H9 (cell line): ENCODE results near the gene HAPLN2. TPM values are rescaled to one million over a fixed set of nuclear protein-coding genes. Genes with fewer than 3 reads are reported as not detected.

Experiments
- DNase-seq: peaks from one replicate; pipeline ENCODE4 v3.0.0-alpha.2; 2017
- H2AFZ ChIP-seq: one replicate; pipeline ENCODE4 v1.6.1; 2013; ENCODE audit warnings: mild to moderate bottlenecking, low read length, control low read depth, moderate library complexity
- H2AK5ac ChIP-seq: 2 replicates; pipeline ENCODE4 v1.6.1; 2013; ENCODE audit warnings: low read length, control low read depth, mixed read lengths; ENCODE audit not compliant: insufficient read length
- H2BK120ac ChIP-seq: one replicate; pipeline ENCODE4 v1.6.1; 2013; ENCODE audit warnings: low read depth, mild to moderate bottlenecking, low read length, control low read depth, inconsistent platforms; ENCODE audit not compliant: poor library complexity, severe bottlenecking
- H2BK12ac ChIP-seq: 2 replicates; pipeline ENCODE4 v1.6.1; 2013; ENCODE audit warnings: low read length, control low read depth, mixed read lengths, low read depth; ENCODE audit not compliant: insufficient read length
- H2BK15ac ChIP-seq: 2 replicates; pipeline ENCODE4 v1.6.1; 2013; ENCODE audit warnings: low read depth, low read length, control low read depth
- H2BK20ac ChIP-seq: one replicate; pipeline ENCODE4 v1.6.1; 2013; ENCODE audit warnings: low read depth, mild to moderate bottlenecking, low read length, control low read depth, inconsistent platforms; ENCODE audit not compliant: poor library complexity, severe bottlenecking
- H2BK5ac ChIP-seq: 2 replicates; pipeline ENCODE4 v1.6.1; 2013; ENCODE audit warnings: low read length, control low read depth, mixed read lengths; ENCODE audit not compliant: insufficient read length
- H3K14ac ChIP-seq: 2 replicates; pipeline ENCODE4 v1.6.1; 2013; ENCODE audit warnings: low read length, control low read depth; ENCODE audit not compliant: insufficient read depth
- H3K18ac ChIP-seq: 2 replicates; pipeline ENCODE4 v1.6.1; 2013; ENCODE audit warnings: low read depth, mild to moderate bottlenecking, mixed read lengths, low read length, control low read depth; ENCODE audit not compliant: insufficient read length
- H3K23ac ChIP-seq: 2 replicates; pipeline ENCODE4 v1.6.1; 2013; ENCODE audit warnings: low read length, control low read depth, mixed read lengths, low read depth; ENCODE audit not compliant: insufficient read length
- H3K23me2 ChIP-seq: 2 replicates; pipeline ENCODE4 v1.6.1; 2013; ENCODE audit warnings: low read depth, mild to moderate bottlenecking, mixed read lengths, low read length, control low read depth; ENCODE audit not compliant: insufficient read length, poor library complexity, severe bottlenecking
- H3K27ac ChIP-seq: 2 replicates; pipeline ENCODE4 v1.5.1; 2013; ENCODE audit warnings: low read length, control low read depth, mixed read lengths, low read depth; ENCODE audit not compliant: insufficient read length
- H3K27me3 ChIP-seq: 2 replicates; pipeline ENCODE4 v1.6.1; 2013; ENCODE audit warnings: low read length, control low read depth, inconsistent platforms; ENCODE audit not compliant: insufficient read depth
- H3K4ac ChIP-seq: 2 replicates; pipeline ENCODE4 v1.6.1; 2013; ENCODE audit warnings: low read depth, mild to moderate bottlenecking, control low read depth, inconsistent platforms, low read length, moderate library complexity
- H3K4me1 ChIP-seq: 2 replicates; pipeline ENCODE4 v1.6.1; 2013; ENCODE audit warnings: low read length, control low read depth, inconsistent platforms; ENCODE audit not compliant: insufficient read depth
- H3K4me2 ChIP-seq: 2 replicates; pipeline ENCODE4 v1.6.1; 2013; ENCODE audit warnings: low read length, control low read depth, mixed read lengths; ENCODE audit not compliant: insufficient read length, insufficient read depth
- H3K56ac ChIP-seq: 2 replicates; pipeline ENCODE4 v1.6.1; 2013; ENCODE audit warnings: low read depth, mild to moderate bottlenecking, mixed read lengths, low read length, control low read depth; ENCODE audit not compliant: insufficient read length
- H3K79me1 ChIP-seq: 2 replicates; pipeline ENCODE4 v1.6.1; 2013; ENCODE audit warnings: low read depth, mild to moderate bottlenecking, moderate library complexity, low read length, control low read depth, inconsistent platforms; ENCODE audit not compliant: insufficient read depth, poor library complexity, severe bottlenecking
- H3K79me2 ChIP-seq: 2 replicates; pipeline ENCODE4 v1.6.1; 2013; ENCODE audit warnings: low read length, control low read depth, inconsistent platforms; ENCODE audit not compliant: insufficient read depth
- H3K9ac ChIP-seq: 2 replicates; pipeline ENCODE4 v1.6.1; 2013; ENCODE audit warnings: low read length, control low read depth, mixed read lengths; ENCODE audit not compliant: insufficient read length; ENCODE audit errors: extremely low read depth
- H3K9me3 ChIP-seq: one replicate; pipeline ENCODE4 v1.6.1; 2013; ENCODE audit warnings: low read depth, low read length, inconsistent platforms; ENCODE audit not compliant: control insufficient read depth
- H3T11ph ChIP-seq: one replicate; pipeline ENCODE4 v1.6.1; 2013; ENCODE audit warnings: mild to moderate bottlenecking, low read length, control low read depth, inconsistent platforms
- H4K20me1 ChIP-seq: one replicate; pipeline ENCODE4 v1.6.1; 2013; ENCODE audit not compliant: control insufficient read depth, insufficient read length, insufficient read depth
- H4K5ac ChIP-seq: 2 replicates; pipeline ENCODE4 v1.6.1; 2013; ENCODE audit warnings: low read depth, mild to moderate bottlenecking, mixed read lengths, low read length, control low read depth; ENCODE audit not compliant: insufficient read length
- H4K8ac ChIP-seq: replicated peaks from 2 replicates; pipeline ENCODE4 v1.6.1; 2013; ENCODE audit warnings: low read length, control low read depth, mixed read lengths, low read depth; ENCODE audit not compliant: insufficient read length
- H4K91ac ChIP-seq: 2 replicates; pipeline ENCODE4 v1.6.1; 2013; ENCODE audit warnings: low read depth, mild to moderate bottlenecking, moderate library complexity, mixed read lengths, low read length, control low read depth; ENCODE audit not compliant: insufficient read length
- H3K27ac Mint-ChIP-seq, 3 experiments: 2 replicates in 2 of 3; 3 replicates in 1 of 3; pipeline ENCODE4 v1.8.0; 2020 to 2021; ENCODE audit warnings: mixed read lengths in 3 of 3, mild to moderate bottlenecking in 1 of 3, moderate library complexity in 1 of 3
- H3K27me3 Mint-ChIP-seq: 2 replicates; pipeline ENCODE4 v1.8.0; 2021; ENCODE audit warnings: low read depth, mild to moderate bottlenecking, moderate library complexity, mixed read lengths
- H3K36me3 Mint-ChIP-seq, 3 experiments: 2 replicates in 2 of 3; 3 replicates in 1 of 3; pipeline ENCODE4 v1.8.0; 2020 to 2021; ENCODE audit warnings: low read depth in 3 of 3, mixed read lengths in 3 of 3; ENCODE audit not compliant: insufficient read depth in 1 of 3
- H3K4me1 Mint-ChIP-seq, 2 experiments: 2 replicates each; pipeline ENCODE4 v1.8.0; 2020; ENCODE audit warnings: mixed read lengths in 2 of 2
- H3K4me3 Mint-ChIP-seq, 2 experiments: 2 replicates in 1 of 2; 3 replicates in 1 of 2; pipeline ENCODE4 v1.8.0; 2020 to 2021; ENCODE audit warnings: mild to moderate bottlenecking in 2 of 2, mixed read lengths in 2 of 2, moderate library complexity in 1 of 2
- H3K9me3 Mint-ChIP-seq, 2 experiments: 2 replicates in 1 of 2; 3 replicates in 1 of 2; pipeline ENCODE4 v1.8.0; 2020; ENCODE audit warnings: mild to moderate bottlenecking in 2 of 2, mixed read lengths in 2 of 2, moderate library complexity in 1 of 2
- CTCF ChIP-seq: fragments of 200-600 bp; sonication (generic); conservative IDR thresholded peaks from 3 replicates; pipeline ENCODE4 v1.8.0; 2021; ENCODE audit warnings: antibody characterized with exemption, mild to moderate bottlenecking
- WGBS: extraction: QIAGEN DNeasy Blood & Tissue Kit; methylation state at CpG from one replicate; pipeline ENCODE4 v1.1.7; 2013; ENCODE audit warnings: missing lambda C conversion rate, low lambda C conversion rate, mixed read lengths; ENCODE audit not compliant: insufficient read length; ENCODE audit errors: extremely low coverage; 5-methylcytosine and 5-hydroxymethylcytosine counted together
- total RNA-seq: library from RNA; stranded (reverse); gene quantifications from 2 replicates; pipeline ENCODE4 v1.2.1, GENCODE V29; 2021

The HAPLN2 gene
- total RNA-seq, 1 experiment from 2014 or later: 0.46 TPM

GRCh38 chr1:156654700-156655099, 35.5 kb downstream of the HAPLN2 start:
- Histone ChIP-seq H4K20me1 (no peaks in the 10 kb centered on the region), H3K4me1 (no peaks in the 10 kb centered on the region; the same call in 1 of the 2 replicates), H3K14ac (no peak overlapping the region), H3K9ac (no peak overlapping the region), H2BK120ac (no peak overlapping the region), H3K18ac (no peak overlapping the region), H3K9me3 (no peaks in the 10 kb centered on the region), H3K4ac (no peak overlapping the region), H2BK15ac (no peak overlapping the region), H4K91ac (no peak overlapping the region), H3K79me2 (no peaks in the 10 kb centered on the region), H2BK12ac (no peak overlapping the region), H3K79me1 (no peaks in the 10 kb centered on the region), H3K27me3 (no peaks in the 10 kb centered on the region; the same call in 1 of the 2 replicates), H2BK5ac (no peak overlapping the region), H2BK20ac (no peak overlapping the region), H3K56ac (no peak overlapping the region), H2AFZ (no peak overlapping the region), H4K5ac (no peak overlapping the region), H3K23ac (no peak overlapping the region), H2AK5ac (no peak overlapping the region), H3T11ph (no peak overlapping the region), H3K23me2 (peaks cover 10% of the 10 kb centered on the region), H4K8ac (no peak overlapping the region), H3K4me2 (no peak overlapping the region), H3K27ac (no peak overlapping the region)
- Mint-ChIP-seq H3K4me1 (peaks cover 40 to 42% of the 10 kb centered on the region in 2 experiments), H3K4me3 (no peak overlapping the region; a peak in 1 of 5 replicates), H3K27me3 (peaks cover 96% of the 10 kb centered on the region), H3K36me3 (no peaks in the 10 kb centered on the region), H3K27ac (no peak overlapping the region), H3K9me3 (no peaks in the 10 kb centered on the region)
- TF ChIP-seq CTCF: no peak
- no CpG with 5 or more reads among the region's 1 CpG for WGBS
- DNase-seq: no peak
